Measurements from ENCODE around the gene SRRM3. TPM values are rescaled to one million over a fixed set of nuclear protein-coding genes. Genes with fewer than 3 reads are reported as not detected.

The SRRM3 gene
- total and polyA plus RNA-seq, 9 of the 15 experiments (the other 6 are each of a cell fraction or from before 2014, with no cell fraction given), result 0.04 to 0.91 (median 0.46) TPM; not detected in 2

- TF ChIP-seq ZNF282 (CRISPR knock-in tag; IDR thresholded peaks at IDR 0.05), result no peak
- TF ChIP-seq NELFE (IDR thresholded peaks at IDR 0.05; ENCODE audit: insufficient read depth, insufficient read length), result peak; percentile 38
- TF ChIP-seq RFX1 (IDR thresholded peaks at IDR 0.05), result no peak
- TF ChIP-seq HNRNPUL1 (IDR thresholded peaks at IDR 0.05; ENCODE audit: low read length), result no peak
- TF ChIP-seq HINFP (tag; conservative IDR thresholded peaks at IDR 0.05; ENCODE audit: low read depth), result no peak
- TF ChIP-seq ZNF274 (IDR thresholded peaks at IDR 0.05; ENCODE audit: borderline replicate concordance, low read depth, low read length), result no peak
- TF ChIP-seq MXD1 (CRISPR knock-in tag; IDR thresholded peaks at IDR 0.05; ENCODE audit: borderline replicate concordance, poor library complexity, severe bottlenecking), result no peak
- no peak for TF ChIP-seq IRF9 (tag; IDR thresholded peaks at IDR 0.05)
- TF ChIP-seq SAFB2 (IDR thresholded peaks at IDR 0.05; ENCODE audit: borderline replicate concordance, low read depth, low read length, severe bottlenecking), result no peak
- peak; percentile 89; the same call in 1 of the 2 replicates for TF ChIP-seq FOXP4 (CRISPR knock-in tag; IDR thresholded peaks at IDR 0.05; ENCODE audit: borderline replicate concordance)
- TF ChIP-seq CLOCK (CRISPR knock-in tag; IDR thresholded peaks at IDR 0.05; ENCODE audit: borderline replicate concordance), result 0 out of 2 replicates have a peak, but pooled peaks have one; percentile 44
- TF ChIP-seq POLR2H (tag; IDR thresholded peaks at IDR 0.05; ENCODE audit: low read depth), result peak; percentile 81; the same call in 1 of the 2 replicates
- TF ChIP-seq MYNN (IDR thresholded peaks at IDR 0.05), result no peak
- TF ChIP-seq MYNN (CRISPR knock-in tag; IDR thresholded peaks at IDR 0.05), result no peak
- peak in 1 of 3 experiments; percentile 26 for TF ChIP-seq YY1 (IDR thresholded peaks at IDR 0.05; ENCODE audit: borderline replicate concordance in 1 of 3, control insufficient read depth in 1 of 3, extremely low read depth in 1 of 3, insufficient read depth in 3 of 3, insufficient read length in 1 of 3, insufficient replicate concordance in 2 of 3, low read depth in 1 of 3, low read length in 2 of 3)
- no peak for TF ChIP-seq TAF15 (IDR thresholded peaks at IDR 0.05; ENCODE audit: low read depth, low read length)
- no peak for TF ChIP-seq MXI1 (IDR thresholded peaks at IDR 0.05; ENCODE audit: low read depth, low read length)
- no peak; the same call in 1 of the 2 replicates for TF ChIP-seq ZBED1 (IDR thresholded peaks at IDR 0.05)
Observed at GRCh38 chr7:76302347-76303201, 100.9 kb downstream of the SRRM3 start, which contains the start of gene HSPB1 (continued).

All from K562 (cell line).